PFSK-1 (cell line): ENCODE data around the gene SKAP1.

Experiments used
- FOXP2 ChIP-seq: optimal IDR thresholded peaks from 2 replicates; pipeline ENCODE3; 2011; ENCODE audit warnings: borderline replicate concordance, control low read depth, inconsistent platforms; ENCODE audit not compliant: insufficient read depth; ENCODE audit errors: extremely low read length, extremely low read depth
- POLR2AphosphoS5 ChIP-seq: IDR thresholded peaks from 2 replicates; pipeline ENCODE4 v1.6.1; 2012; ENCODE audit warnings: low read depth, mild to moderate bottlenecking, control low read depth, low read length, moderate library complexity
- SIN3A ChIP-seq: IDR thresholded peaks from 2 replicates; pipeline ENCODE4 v1.6.1; 2012; ENCODE audit warnings: mild to moderate bottlenecking, low read length, moderate library complexity, borderline replicate concordance; ENCODE audit not compliant: insufficient read depth
- TAF1 ChIP-seq: IDR thresholded peaks from 2 replicates; pipeline ENCODE4 v1.6.1; 2012; ENCODE audit warnings: low read length, control low read depth, borderline replicate concordance; ENCODE audit not compliant: insufficient read depth
- TF ChIP-seq, protein P1 (sequence below), 2 experiments: IDR thresholded peaks; 2 replicates each; pipeline versions ENCODE4 v1.6.1 to v1.8.0; 2011 to 2012; ENCODE audit warnings: low read depth in 2 of 2, low read length in 2 of 2, control low read depth in 1 of 2, inconsistent platforms in 1 of 2, mild to moderate bottlenecking in 1 of 2, moderate library complexity in 1 of 2; ENCODE audit not compliant: insufficient read depth in 1 of 2

The SKAP1 gene

DNA sequence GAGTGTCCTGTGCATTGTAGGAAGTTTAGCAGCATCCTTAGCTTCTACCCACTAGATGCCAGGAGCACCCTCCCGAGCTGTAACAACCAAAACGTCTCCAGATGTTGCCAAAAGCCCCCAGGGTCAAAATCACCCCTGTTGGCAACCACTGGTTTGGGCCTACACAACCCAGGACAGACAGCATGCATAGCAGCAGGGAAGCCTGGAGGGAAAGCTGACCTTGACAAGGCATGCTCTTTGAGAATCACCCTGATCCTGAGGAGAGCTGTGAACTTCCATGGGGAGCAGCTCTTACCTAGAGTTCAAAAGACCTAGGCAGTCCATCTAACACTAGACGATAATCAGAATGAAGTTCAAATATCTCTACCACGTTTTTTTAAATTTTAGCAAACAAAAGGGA is 9.2 kb downstream of the SKAP1 start:
- no peak for TF ChIP-seq FOXP2
- TF ChIP-seq TAF1, result no peak
- TF ChIP-seq SIN3A, result no peak
- TF ChIP-seq POLR2AphosphoS5, result no peak
- TF ChIP-seq, protein P1, sequence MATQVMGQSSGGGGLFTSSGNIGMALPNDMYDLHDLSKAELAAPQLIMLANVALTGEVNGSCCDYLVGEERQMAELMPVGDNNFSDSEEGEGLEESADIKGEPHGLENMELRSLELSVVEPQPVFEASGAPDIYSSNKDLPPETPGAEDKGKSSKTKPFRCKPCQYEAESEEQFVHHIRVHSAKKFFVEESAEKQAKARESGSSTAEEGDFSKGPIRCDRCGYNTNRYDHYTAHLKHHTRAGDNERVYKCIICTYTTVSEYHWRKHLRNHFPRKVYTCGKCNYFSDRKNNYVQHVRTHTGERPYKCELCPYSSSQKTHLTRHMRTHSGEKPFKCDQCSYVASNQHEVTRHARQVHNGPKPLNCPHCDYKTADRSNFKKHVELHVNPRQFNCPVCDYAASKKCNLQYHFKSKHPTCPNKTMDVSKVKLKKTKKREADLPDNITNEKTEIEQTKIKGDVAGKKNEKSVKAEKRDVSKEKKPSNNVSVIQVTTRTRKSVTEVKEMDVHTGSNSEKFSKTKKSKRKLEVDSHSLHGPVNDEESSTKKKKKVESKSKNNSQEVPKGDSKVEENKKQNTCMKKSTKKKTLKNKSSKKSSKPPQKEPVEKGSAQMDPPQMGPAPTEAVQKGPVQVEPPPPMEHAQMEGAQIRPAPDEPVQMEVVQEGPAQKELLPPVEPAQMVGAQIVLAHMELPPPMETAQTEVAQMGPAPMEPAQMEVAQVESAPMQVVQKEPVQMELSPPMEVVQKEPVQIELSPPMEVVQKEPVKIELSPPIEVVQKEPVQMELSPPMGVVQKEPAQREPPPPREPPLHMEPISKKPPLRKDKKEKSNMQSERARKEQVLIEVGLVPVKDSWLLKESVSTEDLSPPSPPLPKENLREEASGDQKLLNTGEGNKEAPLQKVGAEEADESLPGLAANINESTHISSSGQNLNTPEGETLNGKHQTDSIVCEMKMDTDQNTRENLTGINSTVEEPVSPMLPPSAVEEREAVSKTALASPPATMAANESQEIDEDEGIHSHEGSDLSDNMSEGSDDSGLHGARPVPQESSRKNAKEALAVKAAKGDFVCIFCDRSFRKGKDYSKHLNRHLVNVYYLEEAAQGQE (IDR thresholded peaks at IDR 0.05; ENCODE audit: insufficient read depth in 1 of 2, low read depth in 2 of 2, low read length in 2 of 2), result no peak

DNA sequence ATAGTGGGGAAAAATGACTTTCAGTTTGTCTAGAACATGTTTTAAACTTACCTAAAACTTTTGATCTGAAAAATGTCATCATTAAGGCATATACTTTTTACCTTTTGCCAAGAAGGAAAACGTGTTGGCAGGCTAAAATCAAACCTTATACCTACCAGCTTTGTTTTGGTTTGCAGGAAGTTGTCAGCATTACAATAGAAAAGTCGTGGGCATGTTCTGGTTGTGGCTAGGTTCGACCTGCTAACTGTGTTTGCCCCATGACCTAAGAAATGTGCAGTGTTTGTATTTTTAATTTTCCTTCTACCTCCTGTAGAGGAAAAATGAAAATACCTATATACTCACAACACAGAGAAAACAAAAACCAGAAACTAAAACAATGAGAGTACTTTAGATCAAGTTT is 13.0 kb downstream of the SKAP1 start:
- no peak for TF ChIP-seq TAF1
- TF ChIP-seq POLR2AphosphoS5, result no peak
- TF ChIP-seq SIN3A, result no peak
- no peak for TF ChIP-seq FOXP2
- TF ChIP-seq, protein P1 (IDR thresholded peaks at IDR 0.05; ENCODE audit: insufficient read depth in 1 of 2, low read depth in 2 of 2, low read length in 2 of 2), result no peak

DNA sequence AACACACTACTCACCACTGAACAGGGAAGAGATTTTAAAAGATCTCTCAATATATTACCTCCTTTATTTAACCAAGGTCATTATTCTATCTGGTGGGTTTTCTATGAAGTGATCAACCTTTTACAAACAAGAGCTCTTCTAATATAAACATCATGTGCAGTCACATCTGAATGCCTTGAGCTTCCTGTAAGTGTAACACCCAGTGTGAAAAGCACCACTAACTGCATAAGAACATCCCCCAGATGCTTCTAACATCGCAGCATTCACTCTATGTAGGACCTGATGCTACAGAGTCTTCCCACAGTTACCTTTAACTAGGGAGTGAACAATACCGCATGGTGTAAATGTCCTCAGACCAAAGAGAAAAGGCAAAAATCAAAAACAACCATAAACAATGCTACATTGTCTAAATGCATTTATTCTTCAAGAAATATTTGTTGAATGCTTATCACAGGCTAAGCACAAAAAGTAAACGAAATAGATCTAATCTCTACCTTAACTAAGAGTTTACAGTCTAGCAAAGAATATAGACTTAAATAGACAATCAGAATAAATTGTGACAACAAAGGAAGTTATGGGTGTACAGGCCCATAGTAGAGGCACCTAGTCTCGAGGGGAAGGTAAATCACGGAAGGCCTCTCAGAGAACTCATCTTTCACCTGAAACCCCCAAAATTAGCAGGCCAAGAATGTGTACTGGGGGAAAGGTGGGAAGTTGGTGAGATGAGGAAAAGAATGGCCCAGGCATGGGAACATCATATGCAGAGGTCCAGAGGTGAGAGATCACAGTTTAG is 16.2 kb downstream of the SKAP1 start:
- TF ChIP-seq, protein P1 (IDR thresholded peaks at IDR 0.05; ENCODE audit: insufficient read depth in 1 of 2, low read depth in 2 of 2, low read length in 2 of 2), result no peak
- TF ChIP-seq TAF1 (no peak), FOXP2 (no peak), POLR2AphosphoS5 (no peak), SIN3A (no peak)

DNA sequence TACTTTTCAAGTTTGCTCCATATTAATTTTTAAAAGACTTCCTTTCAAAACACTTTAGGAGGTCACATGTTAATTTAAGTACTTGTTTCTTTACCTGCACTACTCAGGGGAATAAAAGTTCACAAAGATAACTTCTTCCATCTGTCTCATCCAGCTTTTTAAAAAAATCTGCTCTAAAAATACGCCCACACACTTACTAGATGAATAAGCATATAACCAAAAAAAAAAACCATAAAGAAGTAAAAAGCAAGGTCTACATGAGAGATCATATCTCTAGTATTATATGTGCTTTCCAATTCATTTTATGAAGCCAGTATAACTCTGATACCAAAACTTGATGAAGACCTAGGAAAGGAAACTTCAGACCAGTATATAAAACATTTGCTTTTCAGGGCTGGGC is 17.2 kb downstream of the SKAP1 start:
- TF ChIP-seq SIN3A (no peak), POLR2AphosphoS5 (no peak), FOXP2 (no peak), TAF1 (no peak)
- TF ChIP-seq, protein P1 (IDR thresholded peaks at IDR 0.05; ENCODE audit: insufficient read depth in 1 of 2, low read depth in 2 of 2, low read length in 2 of 2), result no peak

DNA sequence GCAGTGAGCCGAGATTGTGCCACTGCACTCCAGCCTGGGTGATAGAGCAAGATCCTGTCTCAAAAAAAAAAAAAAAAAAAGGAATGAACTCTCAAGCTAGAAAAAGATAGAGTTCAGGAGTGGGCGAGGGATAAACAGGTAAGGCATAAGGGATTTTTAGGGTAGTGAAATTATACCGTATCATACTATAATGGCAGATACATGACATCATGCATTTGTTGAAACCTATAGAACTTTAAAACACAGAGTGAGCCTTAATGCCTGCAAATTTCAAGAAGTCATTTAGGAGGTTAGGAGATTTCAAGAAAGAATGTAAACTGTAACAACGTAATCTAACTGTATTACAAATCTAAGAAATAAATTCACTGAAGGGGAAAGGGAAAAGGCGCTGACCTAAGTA is 20.4 kb downstream of the SKAP1 start:
- TF ChIP-seq FOXP2 (no peak), TAF1 (no peak), SIN3A (no peak), POLR2AphosphoS5 (no peak)
- TF ChIP-seq, protein P1 (IDR thresholded peaks at IDR 0.05; ENCODE audit: insufficient read depth in 1 of 2, low read depth in 2 of 2, low read length in 2 of 2), result no peak
